HG03095 (cell line): ENCODE measurements around the gene CCDC54.
"Not testable (repeated sequence)": the region's sequence is repeated elsewhere in the genome, so short reads cannot be mapped to it uniquely, and the experiment has no call there.

ENCODE experiments used
- ATAC-seq: cut with Tn5 transposase; IDR thresholded peaks from one replicate; pipeline ENCODE4 v1.9.1; 2021; ENCODE audit warnings: moderate library complexity; ENCODE audit not compliant: unreplicated experiment

The CCDC54 gene

DNA sequence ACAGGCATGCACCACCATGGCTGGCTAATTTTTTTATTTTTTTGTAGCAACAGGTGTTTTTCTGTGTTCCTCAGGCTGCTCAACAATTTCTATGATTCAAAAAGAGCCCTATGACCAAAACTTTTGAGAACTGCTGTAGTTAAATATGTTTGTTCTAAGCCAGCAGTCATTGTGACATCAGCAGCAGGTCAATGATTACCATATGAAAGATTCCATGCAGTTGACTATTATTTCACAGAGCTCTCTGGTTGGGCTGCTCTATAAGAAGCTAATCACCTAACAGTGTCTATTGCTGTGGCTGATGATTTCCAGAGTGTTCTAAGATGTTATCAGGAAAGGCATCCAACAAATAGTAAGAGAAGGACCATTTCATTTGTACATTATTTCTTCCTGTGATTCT is at the start of gene CCDC54:
Gene CCDC54 (plus strand): TSS at position 289 of the 400 bp plus-strand sequence. CDS start 149 bp downstream, outside the sequence.
- ATAC-seq = no peak

DNA sequence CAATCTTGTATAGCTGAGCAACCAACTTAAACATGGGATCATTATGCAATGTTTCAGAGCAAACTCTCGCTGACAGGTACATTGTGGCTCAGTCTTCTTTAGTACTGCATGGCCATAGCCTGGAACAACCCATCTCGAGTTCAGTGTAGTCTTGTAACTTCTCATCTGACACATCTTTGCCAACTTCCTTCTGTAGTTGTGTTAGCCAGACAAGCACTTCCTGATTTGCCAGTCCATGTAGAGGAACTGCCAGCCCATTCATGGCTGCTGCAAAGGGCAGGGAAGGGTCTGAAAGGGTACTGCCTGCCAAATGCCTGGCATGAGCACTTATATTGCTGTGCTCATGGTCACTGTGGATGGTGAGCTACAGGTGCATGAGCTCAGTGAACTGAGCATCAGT is 49.2 kb upstream of the CCDC54 start:
- no peak for ATAC-seq

DNA sequence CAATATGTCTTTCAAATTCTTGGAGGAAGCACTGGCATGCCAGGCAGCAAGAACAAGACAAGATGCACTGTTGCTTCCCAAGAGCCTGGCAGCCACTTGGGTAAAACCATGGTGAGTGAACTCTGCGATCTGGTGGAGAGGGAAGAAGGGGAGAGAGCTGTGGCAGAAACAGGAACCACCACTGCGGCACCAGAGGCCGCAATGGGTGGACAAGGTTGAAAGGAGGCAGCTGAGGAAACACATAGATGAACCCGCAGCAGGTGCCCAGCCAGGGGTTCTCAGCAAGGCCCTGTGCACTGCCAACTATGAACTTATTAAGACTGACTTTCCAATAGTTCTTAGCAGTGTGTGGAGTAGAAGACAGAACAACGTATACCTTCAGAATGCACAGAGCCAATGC is 48.2 kb upstream of the CCDC54 start:
- ATAC-seq = no peak

DNA sequence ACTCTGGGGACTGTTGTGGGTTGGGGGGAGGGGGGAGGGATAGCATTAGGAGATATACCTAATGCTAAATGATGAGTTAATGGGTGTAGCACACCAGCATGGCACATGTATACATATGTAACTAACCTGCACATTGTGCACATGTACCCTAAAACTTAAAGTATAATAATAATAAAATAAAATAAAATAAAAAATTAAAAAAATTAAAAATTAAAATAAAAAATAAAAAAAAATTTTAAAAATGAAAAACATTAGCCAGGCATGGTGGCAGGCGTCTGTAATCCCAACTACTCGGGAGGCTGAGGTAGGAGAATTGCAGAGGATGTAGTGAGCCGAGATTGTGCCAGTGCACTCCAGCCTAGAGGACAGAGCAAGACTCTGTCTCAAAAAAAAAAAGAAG is 37.5 kb upstream of the CCDC54 start:
- not testable (repeated sequence) for ATAC-seq

DNA sequence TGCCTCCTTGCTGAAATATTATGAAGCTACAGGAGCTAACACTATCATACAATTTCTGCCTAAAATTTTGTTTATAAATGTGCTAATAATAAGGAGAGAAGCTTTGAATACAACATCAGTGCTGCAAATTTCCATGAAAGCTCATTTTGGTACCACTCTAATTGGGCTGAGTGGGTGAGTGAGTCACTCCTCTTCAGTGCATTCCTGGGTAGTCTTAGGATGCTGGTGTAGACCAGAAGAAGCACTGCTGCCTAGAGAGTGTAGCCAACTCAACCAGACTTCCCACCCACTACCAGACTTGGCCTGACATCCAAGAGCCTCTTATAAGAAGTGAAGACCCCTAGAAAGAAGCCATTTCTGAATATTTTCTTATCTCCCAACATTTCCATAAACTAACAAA is 32.5 kb upstream of the CCDC54 start:
- no peak for ATAC-seq

DNA sequence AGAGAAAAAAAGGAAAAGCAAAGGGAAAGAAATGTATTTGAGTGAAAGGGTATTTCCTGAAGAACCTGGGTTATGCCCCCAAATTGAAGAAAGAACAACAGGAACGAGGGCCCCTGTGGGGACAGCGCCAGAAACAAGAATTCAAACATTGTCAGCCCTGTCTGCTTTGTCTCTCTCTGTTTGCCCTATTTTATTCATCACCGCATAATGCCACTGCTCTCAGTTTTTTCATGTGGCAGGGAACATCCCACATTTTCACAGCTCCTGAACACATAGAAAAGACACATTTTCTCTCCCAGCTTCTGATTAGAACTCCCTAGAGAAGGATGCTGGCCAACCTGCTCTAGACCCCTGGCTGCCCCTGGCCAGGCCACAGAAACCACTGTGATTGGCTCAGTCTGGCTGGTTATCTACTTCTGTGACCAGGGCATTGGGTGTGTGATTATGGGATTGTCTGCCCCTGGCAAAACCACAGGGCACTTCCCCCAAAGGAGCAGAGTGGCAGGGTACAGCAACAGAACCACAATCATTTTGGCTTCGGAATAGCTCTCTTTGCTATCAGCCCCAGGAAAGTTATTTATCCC is 31.3 kb upstream of the CCDC54 start:
- ATAC-seq = no peak

DNA sequence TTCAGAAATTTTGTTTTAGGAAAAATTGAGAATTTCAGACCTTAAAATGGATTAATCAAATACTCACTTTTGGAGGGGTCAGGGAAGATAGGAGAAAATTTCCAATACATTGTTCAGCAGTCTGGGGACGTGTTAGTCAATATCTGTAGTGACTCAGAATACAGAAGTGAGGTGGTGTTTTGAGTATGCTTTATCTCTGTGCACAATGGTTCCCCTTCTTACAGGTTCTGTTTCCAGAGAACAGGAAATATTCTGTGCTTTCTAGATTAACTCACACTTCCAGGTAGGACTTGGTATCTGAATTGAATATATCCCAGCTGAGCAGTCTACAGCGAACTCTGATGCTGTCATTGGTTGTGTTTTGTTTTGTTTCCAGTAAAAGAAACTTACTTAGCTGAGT is 30.7 kb upstream of the CCDC54 start:
- no peak for ATAC-seq

DNA sequence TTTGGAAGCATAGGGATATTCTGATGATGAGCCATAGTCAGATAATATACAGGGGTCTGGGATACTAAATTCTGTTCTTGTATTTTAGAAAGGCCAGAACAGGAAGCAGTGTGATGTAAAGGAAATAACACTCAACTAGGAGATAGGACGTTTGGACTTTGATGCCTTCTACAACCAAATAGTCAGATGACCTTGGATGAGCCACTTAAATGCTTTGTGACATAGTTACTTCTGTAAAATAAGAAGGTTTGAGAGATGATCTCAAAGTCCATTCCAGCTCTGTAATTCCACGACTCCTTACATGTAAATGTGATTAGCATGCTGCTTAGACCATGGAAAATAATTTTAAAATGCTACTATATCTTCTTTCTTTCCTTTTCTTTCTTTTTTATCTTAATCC is 29.5 kb upstream of the CCDC54 start:
- ATAC-seq = no peak

DNA sequence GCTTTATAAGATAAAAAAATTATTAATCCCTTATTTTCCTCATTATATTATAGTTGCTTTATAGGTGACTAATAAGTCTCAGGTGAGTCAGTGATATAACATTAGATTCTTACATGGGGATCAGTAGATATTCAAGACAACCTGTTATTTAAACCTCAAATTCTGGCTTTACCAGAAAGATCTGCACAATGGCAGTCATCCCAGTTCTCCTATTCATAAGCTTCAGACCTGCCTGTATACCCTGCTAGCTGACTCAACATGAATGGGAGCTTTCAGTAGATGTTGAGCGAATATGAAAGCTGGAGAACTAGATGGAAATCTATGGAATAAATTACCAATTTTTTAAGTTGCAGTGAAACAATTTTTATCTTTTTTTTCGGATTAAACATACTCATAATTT is 20.5 kb upstream of the CCDC54 start:
- no peak for ATAC-seq

DNA sequence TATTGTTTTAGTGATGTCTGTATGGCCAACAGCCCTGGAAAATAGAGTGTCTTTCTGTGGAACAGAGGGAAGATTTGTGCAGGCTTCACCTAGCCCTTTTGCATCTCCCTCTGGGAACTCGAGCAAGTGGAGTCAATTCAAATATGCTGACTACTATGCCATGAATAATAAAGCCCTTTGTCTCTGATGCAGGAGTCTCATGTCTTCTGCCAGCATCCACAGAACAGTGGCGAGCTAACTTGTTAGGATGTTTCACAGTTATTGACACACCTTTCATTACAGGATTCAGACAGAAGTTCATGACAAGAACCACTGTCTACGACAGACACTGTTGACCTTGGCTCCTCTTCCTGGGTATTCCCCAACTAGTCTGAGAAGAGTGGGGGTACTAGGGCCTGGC is 15.6 kb upstream of the CCDC54 start:
- ATAC-seq = no peak

DNA sequence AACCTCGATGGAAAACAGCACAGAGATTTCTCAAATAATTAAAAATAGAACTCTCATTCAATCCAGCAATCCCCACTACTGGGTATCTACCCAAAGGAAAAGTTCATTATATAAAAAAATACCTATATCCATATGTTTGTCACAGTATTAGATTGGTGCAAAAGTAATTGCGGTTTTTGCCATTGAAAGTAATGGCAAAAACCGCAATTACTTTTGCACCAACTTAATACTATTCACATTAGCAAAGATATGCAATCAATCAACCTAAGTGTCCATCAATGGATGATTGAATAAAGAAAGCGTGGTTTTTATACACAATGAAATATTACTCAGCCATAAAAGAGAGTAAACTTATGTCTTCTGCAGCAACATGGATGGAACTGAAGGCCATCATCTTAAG is 12.2 kb upstream of the CCDC54 start:
- ATAC-seq = no peak

DNA sequence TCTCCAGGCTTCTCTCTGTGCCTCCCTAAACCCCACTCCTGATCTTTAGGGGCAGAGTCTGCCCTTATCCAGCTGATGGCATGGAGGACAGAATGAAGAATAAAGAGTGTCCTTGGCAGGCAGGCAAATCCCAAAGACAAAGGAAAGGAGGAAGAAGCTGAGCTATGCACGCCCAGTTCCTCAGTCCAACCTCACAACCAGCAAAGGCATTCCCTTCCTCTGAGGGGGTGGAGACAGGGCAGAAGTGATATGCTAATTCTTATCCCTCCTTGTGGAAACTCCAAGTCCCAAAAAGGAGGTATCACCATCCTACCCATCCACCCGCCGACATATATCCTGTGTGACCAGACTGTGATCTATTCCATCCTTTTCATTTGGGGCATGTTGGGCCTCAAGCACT is 10.5 kb upstream of the CCDC54 start:
- no peak for ATAC-seq

DNA sequence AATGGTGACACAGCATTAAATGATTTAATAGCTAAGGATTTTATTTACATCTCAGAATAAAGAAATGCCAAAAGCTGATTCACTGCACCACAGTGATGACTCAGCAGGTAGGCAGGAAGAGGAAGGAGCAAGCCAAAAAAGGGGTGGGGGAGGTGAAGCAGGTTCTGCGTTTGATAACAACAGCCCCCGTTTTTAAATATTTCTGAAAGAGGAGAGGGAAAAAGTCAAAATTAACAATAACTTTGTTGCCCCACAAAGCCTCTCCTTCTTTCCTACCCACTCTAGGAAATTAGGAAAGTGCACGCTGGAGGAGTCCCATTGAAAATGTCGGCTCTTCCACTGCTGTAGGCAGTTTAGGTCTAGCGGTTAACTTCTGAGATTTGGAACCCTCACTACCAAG is 9.9 kb upstream of the CCDC54 start:
- no peak for ATAC-seq

DNA sequence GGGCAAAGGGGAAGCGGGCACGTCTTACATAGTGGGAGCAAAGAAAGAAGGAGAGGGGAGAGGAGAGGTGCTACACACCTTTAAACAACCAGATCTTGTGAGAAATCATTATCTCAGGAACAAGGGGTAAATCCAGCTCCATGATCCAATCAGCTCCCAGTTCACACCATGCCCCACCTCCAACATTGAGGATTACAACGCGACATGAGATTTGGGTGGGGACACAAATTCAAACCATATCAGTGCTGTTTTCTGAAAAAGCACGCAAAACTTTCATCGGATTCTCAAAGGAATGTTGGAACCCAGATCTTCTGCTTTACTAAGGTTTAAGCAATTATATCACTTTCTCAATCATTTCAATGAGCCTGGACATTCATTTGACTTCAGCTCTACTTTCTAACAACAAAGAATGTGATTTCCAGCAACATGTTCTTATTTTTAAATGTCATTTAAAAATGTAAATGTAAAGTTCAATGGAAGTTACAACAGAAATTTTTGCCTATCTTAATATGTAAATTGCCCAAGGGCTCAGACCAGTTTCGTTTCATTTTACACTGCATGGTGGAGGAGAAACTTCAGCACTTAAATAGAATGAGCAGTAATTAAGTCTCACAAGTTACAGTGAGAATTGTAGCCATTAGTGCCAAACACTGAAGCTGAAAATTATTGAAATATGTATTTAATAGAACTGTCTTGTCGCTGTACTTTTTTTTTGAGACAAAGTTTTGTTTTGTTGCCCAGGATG is 8.4 kb upstream of the CCDC54 start:
- ATAC-seq = no peak

DNA sequence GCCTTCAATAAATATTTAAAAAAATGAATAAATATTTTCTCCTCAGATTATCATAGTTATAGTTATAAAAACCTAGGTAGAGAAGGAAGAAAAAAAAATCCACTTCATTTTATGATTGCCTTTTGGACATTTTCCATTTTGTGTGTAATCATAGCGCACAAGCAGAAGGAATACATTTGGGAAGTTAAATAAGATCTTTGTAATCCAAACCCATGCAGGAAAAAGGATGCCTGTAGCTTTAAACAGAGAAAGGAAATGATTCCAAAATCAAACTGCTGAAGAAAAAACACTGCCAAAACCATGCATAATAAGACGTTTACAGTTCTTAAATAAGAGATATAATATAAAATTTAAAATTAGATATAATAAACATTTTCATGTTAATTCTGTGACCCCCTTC is 7.4 kb upstream of the CCDC54 start:
- ATAC-seq = no peak

DNA sequence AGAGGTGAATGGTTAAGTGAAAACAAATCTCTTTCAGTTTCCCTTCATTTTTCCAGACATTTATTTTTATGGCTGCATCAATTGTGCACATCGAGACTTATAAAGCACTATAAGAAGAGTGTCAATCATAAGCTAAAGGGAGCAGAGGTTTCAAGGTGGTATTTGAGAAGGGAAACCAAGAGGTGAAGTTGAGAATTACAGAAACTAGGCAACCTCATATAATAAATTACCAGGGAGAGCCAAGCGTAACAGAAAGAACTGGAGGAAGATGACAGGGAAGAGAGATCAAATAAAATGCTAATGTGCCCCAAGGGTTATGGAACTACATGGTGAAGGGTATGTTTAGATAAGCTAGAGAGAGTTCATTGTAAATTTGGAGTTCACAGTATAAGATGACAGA is 6.3 kb upstream of the CCDC54 start:
- ATAC-seq = no peak

DNA sequence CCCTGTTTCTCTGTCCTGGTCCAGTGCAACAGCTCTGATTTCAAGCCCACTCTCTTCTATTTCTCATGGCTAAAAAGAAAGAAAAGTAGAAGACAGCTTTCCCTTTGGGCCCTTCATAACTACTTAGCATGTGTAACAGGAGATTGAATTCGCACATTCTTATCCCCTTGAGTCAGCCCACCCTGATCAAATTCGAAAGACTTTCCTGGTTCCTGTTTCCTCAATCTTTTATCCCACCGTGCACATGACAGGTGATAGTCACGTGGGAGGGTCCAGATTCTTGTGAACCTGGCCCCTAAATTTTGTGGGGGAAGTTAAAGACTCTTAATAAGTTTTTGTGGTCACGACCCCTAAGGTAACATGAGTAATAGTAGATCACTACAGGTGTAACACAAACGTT is 4.7 kb upstream of the CCDC54 start:
- no peak for ATAC-seq

DNA sequence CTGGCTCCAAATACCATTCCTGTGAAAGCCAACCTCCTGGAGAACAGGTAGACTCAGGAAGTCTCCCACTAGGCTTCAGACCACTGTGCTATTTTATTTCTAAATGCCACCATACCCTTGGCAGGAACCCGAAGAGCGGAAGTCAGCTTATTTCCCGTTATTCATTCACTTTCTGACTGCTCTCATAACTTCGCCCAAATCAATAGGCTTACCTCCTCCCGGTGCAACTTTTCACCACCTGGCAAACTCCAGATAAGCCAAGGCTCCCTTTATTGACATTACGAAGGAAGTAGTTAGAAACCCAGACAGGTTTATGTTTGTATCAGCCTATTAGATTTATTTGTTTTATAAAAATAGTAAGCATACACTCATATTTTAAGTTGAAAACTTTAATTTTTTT is 3.3 kb upstream of the CCDC54 start:
- no peak for ATAC-seq

DNA sequence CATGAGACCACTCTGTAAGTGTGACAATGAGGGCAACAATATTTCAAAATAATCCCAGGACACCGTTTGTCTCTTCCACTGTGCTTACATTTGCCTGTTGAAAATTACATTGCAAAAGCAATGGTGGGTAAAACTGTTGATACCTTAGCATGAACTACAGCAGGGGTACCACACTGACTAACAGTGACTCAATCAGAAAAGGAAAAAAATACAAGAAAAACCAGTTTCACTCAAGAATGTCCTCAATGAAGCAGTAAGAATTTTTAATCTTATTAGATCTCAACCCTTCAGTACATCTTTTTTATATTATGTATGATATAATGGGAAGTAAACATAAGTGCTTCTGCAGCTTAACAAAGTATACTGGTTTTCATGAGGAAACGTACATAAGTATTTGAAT is 1.6 kb upstream of the CCDC54 start:
- ATAC-seq = no peak

DNA sequence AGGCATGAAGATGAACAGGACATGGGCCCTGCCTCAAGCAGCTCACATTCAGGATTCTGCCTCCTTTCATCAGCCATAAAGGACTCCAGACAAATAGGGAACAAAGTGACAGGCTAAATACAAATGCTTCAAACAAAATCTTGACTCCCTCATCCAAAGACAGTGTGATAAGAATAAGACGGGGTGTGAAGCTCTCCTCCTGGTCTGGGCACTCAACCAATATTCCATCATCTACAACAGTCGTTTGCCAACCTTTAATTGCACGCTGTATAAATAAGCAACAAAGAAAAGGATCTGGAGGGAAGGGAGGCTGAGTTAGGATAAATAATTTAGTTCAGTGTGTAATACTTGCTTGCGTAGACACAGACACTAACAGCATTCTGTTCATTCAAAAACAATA is 5.4 kb downstream of the CCDC54 start:
- no peak for ATAC-seq

DNA sequence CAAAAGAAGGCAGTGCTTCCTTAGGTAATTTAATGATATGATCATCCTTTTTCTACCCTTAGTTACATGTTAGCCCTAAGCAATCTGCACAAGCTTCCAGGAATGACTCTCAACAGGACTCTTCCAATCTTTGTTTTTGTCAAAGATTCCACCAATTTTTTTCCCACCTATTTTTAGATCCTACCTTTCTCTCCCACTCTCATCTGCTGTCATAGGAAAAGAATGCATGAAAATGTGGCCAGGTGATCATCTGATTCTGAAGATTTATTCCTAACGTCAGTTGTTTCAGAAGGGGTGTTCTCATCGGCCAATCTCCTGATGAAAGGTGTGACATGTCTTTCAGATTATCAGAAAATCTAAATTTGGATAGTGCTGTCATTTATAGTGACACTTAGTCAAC is 7.2 kb downstream of the CCDC54 start:
- ATAC-seq = no peak

DNA sequence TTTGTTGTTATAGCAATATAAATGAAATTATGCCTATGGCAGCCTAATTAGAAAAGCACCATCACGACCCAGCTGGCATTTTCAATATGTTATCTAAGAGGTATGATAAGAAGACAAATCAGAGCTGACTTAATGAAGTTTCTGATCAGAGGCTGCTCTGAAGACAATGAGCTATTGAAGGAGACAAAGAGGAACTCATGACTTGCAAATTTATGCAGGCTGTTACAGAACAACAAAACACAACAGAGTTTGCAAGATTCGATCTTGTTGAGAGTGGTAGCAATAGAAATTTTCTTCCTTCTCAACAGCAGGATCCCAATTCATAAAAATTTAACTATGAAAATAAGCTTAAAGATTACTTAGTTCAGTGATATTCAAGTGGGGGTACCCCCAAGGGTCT is 7.7 kb downstream of the CCDC54 start:
- no peak for ATAC-seq

DNA sequence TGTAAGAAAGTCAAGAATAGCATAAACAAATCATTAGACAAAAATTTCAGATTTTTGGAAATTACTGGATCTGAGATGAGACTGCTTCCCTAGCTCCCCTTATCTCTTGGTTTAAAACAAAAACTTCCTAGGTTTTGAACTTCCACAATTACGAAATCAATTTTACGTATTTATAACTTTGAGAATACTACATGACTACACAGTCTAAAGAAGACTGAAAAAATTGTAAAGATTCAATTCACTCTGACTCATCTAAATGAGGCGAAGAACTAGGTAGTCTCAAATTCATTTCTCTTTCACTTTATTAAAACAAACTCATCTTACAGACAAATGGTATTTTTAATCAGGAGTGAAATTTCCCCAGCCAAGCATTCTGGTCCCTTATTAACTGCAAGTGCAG is 10.3 kb downstream of the CCDC54 start:
- ATAC-seq = no peak
